Erythroblast (primary cell): ENCODE data around the gene APLP2.

Experiments used
- GATA1 ChIP-seq: IDR thresholded peaks from 2 replicates; pipeline ENCODE4 v1.6.1; 2011; ENCODE audit warnings: low read depth, mild to moderate bottlenecking, control low read depth, low read length, moderate library complexity
- POLR2A ChIP-seq: IDR thresholded peaks from 2 replicates; pipeline ENCODE4 v1.6.1; 2011; ENCODE audit warnings: mild to moderate bottlenecking, low read length

GRCh38 chr11:130160498-130161155 lies 90.9 kb downstream of the APLP2 start:
- TF ChIP-seq POLR2A (no peak), GATA1 (no peak)
